HG03064 (cell line): ENCODE measurements around the gene SLC15A1.

Experiments
- ATAC-seq: cut with Tn5 transposase; IDR thresholded peaks from one replicate; pipeline ENCODE4 v1.9.1; 2021; ENCODE audit warnings: low read depth; ENCODE audit not compliant: unreplicated experiment

SLC15A1 gene

GRCh38 chr13:98752467-98753290 is at the start of gene SLC15A1:
SLC15A1 (minus strand) TSS chr13:98752672; CDS start chr13:98752598, 74 bp downstream.
- no peak for ATAC-seq

GRCh38 chr13:98801626-98802418 is 49.4 kb upstream of the SLC15A1 start:
- ATAC-seq, result no peak

GRCh38 chr13:98800078-98800477 is 47.6 kb upstream of the SLC15A1 start:
- ATAC-seq, result no peak

- ATAC-seq, result no peak
Observed at GRCh38 chr13:98798849-98799645, 46.6 kb upstream of the SLC15A1 start.

GRCh38 chr13:98797456-98797855 is 45.0 kb upstream of the SLC15A1 start:
- no peak for ATAC-seq

- no peak for ATAC-seq
Observed at GRCh38 chr13:98796798-98797197, 44.3 kb upstream of the SLC15A1 start.

- ATAC-seq, result no peak
Observed at GRCh38 chr13:98796191-98796590, 43.7 kb upstream of the SLC15A1 start.

- no peak for ATAC-seq
Observed at GRCh38 chr13:98795220-98795619, 42.7 kb upstream of the SLC15A1 start.

GRCh38 chr13:98794498-98794897 is 42.0 kb upstream of the SLC15A1 start:
- no peak for ATAC-seq

GRCh38 chr13:98792785-98793495 is 40.5 kb upstream of the SLC15A1 start:
- no peak for ATAC-seq

- no peak for ATAC-seq
Observed at GRCh38 chr13:98792321-98792720, 39.8 kb upstream of the SLC15A1 start.

- no peak for ATAC-seq
Observed at GRCh38 chr13:98791611-98792010, 39.1 kb upstream of the SLC15A1 start.

- no peak for ATAC-seq
Observed at GRCh38 chr13:98787996-98788395, 35.5 kb upstream of the SLC15A1 start.

GRCh38 chr13:98787173-98787572 is 34.7 kb upstream of the SLC15A1 start:
- ATAC-seq, result no peak

GRCh38 chr13:98786023-98786422 is 33.6 kb upstream of the SLC15A1 start:
- no peak for ATAC-seq

GRCh38 chr13:98785405-98785804 is 32.9 kb upstream of the SLC15A1 start:
- no peak for ATAC-seq

- no peak for ATAC-seq
Observed at GRCh38 chr13:98784666-98785065, 32.2 kb upstream of the SLC15A1 start.

- no peak for ATAC-seq
Observed at GRCh38 chr13:98783856-98784478, 31.5 kb upstream of the SLC15A1 start.

- ATAC-seq, result no peak
Observed at GRCh38 chr13:98782654-98783053, 30.2 kb upstream of the SLC15A1 start.

GRCh38 chr13:98781905-98782304 is 29.4 kb upstream of the SLC15A1 start:
- no peak for ATAC-seq
